ENCODE data around the gene VPS16. TPM values are rescaled to one million over a fixed set of nuclear protein-coding genes. Genes with fewer than 3 reads are reported as not detected.

The VPS16 gene
- total RNA-seq, 1 experiment from 2014 or later: 49.9 TPM

DNA sequence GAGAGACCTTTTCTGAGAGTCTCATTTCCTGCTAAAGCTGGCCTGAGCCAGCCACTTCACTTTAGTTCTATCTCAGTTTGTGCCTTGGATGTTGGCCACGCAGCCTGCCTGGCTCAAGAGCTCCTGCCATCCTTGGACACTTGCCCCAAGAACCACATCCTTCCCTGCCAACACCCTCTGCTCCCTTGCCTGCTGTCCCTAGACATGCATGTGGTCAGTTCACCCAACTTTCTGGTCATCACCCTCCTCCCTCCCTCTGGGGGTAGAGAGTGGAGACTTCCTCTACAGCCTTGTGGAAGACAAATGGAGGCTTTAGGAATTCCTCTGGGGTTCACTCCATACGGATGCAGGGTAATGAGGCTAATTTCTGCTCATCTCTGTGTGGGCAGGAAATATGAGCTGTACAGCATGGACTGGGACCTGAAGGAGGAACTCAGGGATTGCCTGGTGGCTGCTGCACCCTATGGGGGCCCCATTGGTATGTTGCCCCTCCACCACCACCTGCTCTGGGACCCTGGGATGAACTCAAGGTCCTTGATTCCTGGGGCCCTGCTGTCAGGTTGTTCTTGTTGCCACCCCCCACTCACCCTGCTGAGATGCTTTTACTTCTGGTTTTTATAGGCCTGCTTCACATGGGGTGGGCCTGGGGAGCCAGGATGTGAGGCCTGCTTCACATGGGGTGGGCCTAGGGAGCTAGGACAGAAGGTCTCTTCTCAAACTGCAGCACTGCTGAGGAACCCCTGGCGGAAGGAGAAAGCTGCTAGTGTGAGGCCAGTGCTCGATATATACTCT is 19.0 kb downstream of the VPS16 start:
- intact Hi-C loops (cut with micrococcal nuclease): no loop called here
- H3K9me2 ChIP-seq (replicated peaks; ENCODE audit: low read length): no peaks in the 10 kb centered on the region
- no peak overlapping the region for H3K4me3 ChIP-seq (ENCODE audit: low read length)
- ATAC-seq (peak; percentile 48), DNase-seq (no peak)
- BruUV-seq (replicated peaks): no TSS peak
- H3K4me1 ChIP-seq (ENCODE audit: insufficient read depth, low read length): no peaks in the 10 kb centered on the region
- no peak overlapping the region for H3K4me2 ChIP-seq (ENCODE audit: low read length)
- H4K20me1 ChIP-seq (ENCODE audit: low read length): no peaks in the 10 kb centered on the region
- H3K9ac ChIP-seq (ENCODE audit: low read length): no peak overlapping the region
- POLR2A ChIA-PET (ENCODE audit: unreplicated experiment): no interaction called here
- no peaks in the 10 kb centered on the region for H3K9me3 ChIP-seq (ENCODE audit: low read length)
- H3K27ac ChIP-seq (ENCODE audit: low read length): no peak overlapping the region
- H2AFZ ChIP-seq (ENCODE audit: low read length): no peak overlapping the region
- H3F3A ChIP-seq (ENCODE audit: low read length, unreplicated experiment): no peaks in the 10 kb centered on the region
- no peaks in the 10 kb centered on the region for H3K36me3 ChIP-seq (ENCODE audit: low read depth, low read length)
- TF ChIP-seq EZH2 (IDR thresholded peaks at IDR 0.05; ENCODE audit: low read length, unreplicated experiment): no peak
- TF ChIP-seq EZH2phosphoT487 (IDR thresholded peaks at IDR 0.05; ENCODE audit: borderline replicate concordance, low read length): no peak
- TF ChIP-seq, protein P1, sequence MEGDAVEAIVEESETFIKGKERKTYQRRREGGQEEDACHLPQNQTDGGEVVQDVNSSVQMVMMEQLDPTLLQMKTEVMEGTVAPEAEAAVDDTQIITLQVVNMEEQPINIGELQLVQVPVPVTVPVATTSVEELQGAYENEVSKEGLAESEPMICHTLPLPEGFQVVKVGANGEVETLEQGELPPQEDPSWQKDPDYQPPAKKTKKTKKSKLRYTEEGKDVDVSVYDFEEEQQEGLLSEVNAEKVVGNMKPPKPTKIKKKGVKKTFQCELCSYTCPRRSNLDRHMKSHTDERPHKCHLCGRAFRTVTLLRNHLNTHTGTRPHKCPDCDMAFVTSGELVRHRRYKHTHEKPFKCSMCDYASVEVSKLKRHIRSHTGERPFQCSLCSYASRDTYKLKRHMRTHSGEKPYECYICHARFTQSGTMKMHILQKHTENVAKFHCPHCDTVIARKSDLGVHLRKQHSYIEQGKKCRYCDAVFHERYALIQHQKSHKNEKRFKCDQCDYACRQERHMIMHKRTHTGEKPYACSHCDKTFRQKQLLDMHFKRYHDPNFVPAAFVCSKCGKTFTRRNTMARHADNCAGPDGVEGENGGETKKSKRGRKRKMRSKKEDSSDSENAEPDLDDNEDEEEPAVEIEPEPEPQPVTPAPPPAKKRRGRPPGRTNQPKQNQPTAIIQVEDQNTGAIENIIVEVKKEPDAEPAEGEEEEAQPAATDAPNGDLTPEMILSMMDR (conservative IDR thresholded peaks at IDR 0.05; ENCODE audit: low read depth, low read length): no peak
- H3K27me3 ChIP-seq (ENCODE audit: low read length): no peaks in the 10 kb centered on the region
- CTCF ChIA-PET: no interaction called here
- no peaks in the 10 kb centered on the region for H3K79me2 ChIP-seq (ENCODE audit: low read length)

DNA sequence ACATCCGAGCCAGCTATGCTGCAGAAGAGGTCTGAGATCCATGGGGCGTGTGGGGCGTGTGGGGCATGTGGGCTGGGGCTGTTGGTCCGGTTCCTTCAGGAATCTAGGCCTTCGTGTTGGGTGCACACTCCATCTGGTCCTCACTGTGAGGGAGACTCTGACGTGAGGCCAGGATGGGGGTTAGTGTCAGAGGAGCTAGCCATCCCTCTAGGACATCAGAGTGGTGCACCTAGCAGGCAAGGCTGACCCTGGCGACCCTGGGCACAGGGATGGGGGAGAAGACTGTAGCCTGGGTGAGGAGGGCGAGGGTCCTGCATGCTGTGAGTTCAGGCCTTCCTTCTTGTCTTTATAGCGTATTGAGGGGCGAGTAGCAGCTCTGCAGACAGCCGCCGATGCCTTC is 24.1 kb downstream of the VPS16 start:
- Histone ChIP-seq H3K4me2 (ENCODE audit: low read length) (no peak overlapping the region), H3K27ac (ENCODE audit: low read length) (no peak overlapping the region), H2AFZ (ENCODE audit: low read length) (no peak overlapping the region), H3K4me1 (ENCODE audit: insufficient read depth, low read length) (peaks cover 13% of the 10 kb centered on the region), H4K20me1 (ENCODE audit: low read length) (no peaks in the 10 kb centered on the region), H3K9me3 (ENCODE audit: low read length) (no peaks in the 10 kb centered on the region), H3K4me3 (ENCODE audit: low read length) (no peak overlapping the region), H3K27me3 (ENCODE audit: low read length) (no peaks in the 10 kb centered on the region), H3K36me3 (ENCODE audit: low read depth, low read length) (no peaks in the 10 kb centered on the region), H3K9me2 (replicated peaks; ENCODE audit: low read length) (no peaks in the 10 kb centered on the region), H3F3A (ENCODE audit: low read length, unreplicated experiment) (no peaks in the 10 kb centered on the region), H3K9ac (ENCODE audit: low read length) (no peak overlapping the region), H3K79me2 (ENCODE audit: low read length) (no peaks in the 10 kb centered on the region)
- no TSS peak for BruUV-seq (replicated peaks)
- no peak for TF ChIP-seq EZH2phosphoT487 (IDR thresholded peaks at IDR 0.05; ENCODE audit: borderline replicate concordance, low read length)
- TF ChIP-seq EZH2 (IDR thresholded peaks at IDR 0.05; ENCODE audit: low read length, unreplicated experiment): no peak
- TF ChIP-seq, protein P1 (conservative IDR thresholded peaks at IDR 0.05; ENCODE audit: low read depth, low read length): no peak
- POLR2A ChIA-PET (ENCODE audit: unreplicated experiment): no interaction called here
- CTCF ChIA-PET: no interaction called here
- DNase-seq (no peak), ATAC-seq (no peak)
- intact Hi-C loops (cut with micrococcal nuclease): no loop called here

DNA sequence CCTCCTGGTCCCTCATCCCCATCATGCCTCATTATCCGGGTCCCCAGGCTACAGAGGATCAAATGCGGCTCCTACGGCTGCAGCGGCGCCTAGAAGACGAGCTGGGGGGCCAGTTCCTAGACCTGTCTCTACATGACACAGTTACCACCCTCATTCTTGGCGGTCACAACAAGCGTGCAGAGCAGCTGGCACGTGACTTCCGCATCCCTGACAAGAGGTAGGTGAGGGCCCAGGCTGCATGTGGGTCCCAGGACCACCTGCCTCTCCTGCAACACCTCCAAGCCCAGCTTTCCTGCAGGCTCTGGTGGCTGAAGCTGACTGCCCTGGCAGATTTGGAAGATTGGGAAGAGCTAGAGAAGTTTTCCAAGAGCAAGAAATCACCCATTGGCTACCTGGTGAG is 24.6 kb downstream of the VPS16 start:
- no peaks in the 10 kb centered on the region for H3K27me3 ChIP-seq (ENCODE audit: low read length)
- BruUV-seq (replicated peaks): no TSS peak
- TF ChIP-seq EZH2phosphoT487 (IDR thresholded peaks at IDR 0.05; ENCODE audit: borderline replicate concordance, low read length): no peak
- TF ChIP-seq EZH2 (IDR thresholded peaks at IDR 0.05; ENCODE audit: low read length, unreplicated experiment): no peak
- TF ChIP-seq, protein P1 (conservative IDR thresholded peaks at IDR 0.05; ENCODE audit: low read depth, low read length): no peak
- H3K9ac ChIP-seq (ENCODE audit: low read length): no peak overlapping the region
- no peaks in the 10 kb centered on the region for H3K9me2 ChIP-seq (replicated peaks; ENCODE audit: low read length)
- CTCF ChIA-PET: no interaction called here
- no peaks in the 10 kb centered on the region for H3K36me3 ChIP-seq (ENCODE audit: low read depth, low read length)
- no peak overlapping the region for H3K4me3 ChIP-seq (ENCODE audit: low read length)
- ATAC-seq (no peak), DNase-seq (no peak)
- H3K79me2 ChIP-seq (ENCODE audit: low read length): no peaks in the 10 kb centered on the region
- no peaks in the 10 kb centered on the region for H4K20me1 ChIP-seq (ENCODE audit: low read length)
- no peaks in the 10 kb centered on the region for H3K9me3 ChIP-seq (ENCODE audit: low read length)
- H3K27ac ChIP-seq (ENCODE audit: low read length): no peak overlapping the region
- no peak overlapping the region for H3K4me2 ChIP-seq (ENCODE audit: low read length)
- POLR2A ChIA-PET (ENCODE audit: unreplicated experiment): no interaction called here
- H3F3A ChIP-seq (ENCODE audit: low read length, unreplicated experiment): no peaks in the 10 kb centered on the region
- H3K4me1 ChIP-seq (ENCODE audit: insufficient read depth, low read length): peaks cover 14% of the 10 kb centered on the region
- H2AFZ ChIP-seq (ENCODE audit: low read length): no peak overlapping the region
- intact Hi-C loops (cut with micrococcal nuclease): no loop called here

Measured in PC-3 (cell line).